Measurements from ENCODE around the gene ZFAND2B.
"Not testable (repeated sequence)": the region's sequence is repeated elsewhere in the genome, so short reads cannot be mapped to it uniquely, and the experiment has no call there.

ZFAND2B gene

GRCh38 chr2:219175928-219176817 is 30.4 kb upstream of the ZFAND2B start:
- no peak for DNase-seq (ENCODE audit: low read depth, low spot score)

DNA sequence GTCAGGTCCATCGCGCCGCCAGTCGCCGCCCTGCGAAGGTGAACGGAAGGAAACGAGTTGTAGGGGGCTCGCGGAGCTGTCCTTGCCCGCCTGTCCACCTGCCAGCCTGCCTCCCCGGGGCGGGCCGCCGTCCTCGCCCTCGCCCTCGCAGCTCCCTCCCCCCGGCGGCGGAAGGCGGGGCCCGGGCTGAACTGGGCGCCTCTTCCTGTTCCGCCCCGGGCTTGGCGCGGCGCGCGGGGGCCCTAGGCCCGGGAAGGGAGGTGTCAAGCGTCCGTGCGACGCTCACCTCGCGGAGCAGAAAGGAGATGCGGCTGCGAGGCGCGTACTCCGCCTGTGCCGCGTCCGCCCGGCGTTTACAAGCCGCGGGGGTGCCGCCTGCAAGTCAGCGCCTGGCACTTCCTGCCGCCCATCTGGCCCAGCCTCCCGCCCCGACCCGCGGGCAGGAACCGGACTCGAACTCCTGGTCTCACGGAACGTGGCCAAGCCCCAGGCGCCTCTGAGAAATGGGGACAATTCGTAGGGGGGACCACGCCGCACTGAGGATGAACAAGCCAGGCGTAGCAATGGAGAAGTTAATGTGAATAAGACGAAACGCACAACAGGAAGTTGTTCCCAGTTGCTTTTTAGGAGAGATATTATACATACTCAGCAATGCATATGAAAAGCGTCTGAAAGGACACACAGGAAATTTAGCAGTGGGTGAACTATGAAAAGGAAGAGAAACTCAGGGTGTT is 29.6 kb upstream of the ZFAND2B start, which contains the start of gene CNPPD1:
TSS of gene CNPPD1 (minus strand) at position 108 of the 734 bp plus-strand sequence. CDS start at position 11, 97 bp downstream.
- no peak for DNase-seq (ENCODE audit: low read depth, low spot score)

DNA sequence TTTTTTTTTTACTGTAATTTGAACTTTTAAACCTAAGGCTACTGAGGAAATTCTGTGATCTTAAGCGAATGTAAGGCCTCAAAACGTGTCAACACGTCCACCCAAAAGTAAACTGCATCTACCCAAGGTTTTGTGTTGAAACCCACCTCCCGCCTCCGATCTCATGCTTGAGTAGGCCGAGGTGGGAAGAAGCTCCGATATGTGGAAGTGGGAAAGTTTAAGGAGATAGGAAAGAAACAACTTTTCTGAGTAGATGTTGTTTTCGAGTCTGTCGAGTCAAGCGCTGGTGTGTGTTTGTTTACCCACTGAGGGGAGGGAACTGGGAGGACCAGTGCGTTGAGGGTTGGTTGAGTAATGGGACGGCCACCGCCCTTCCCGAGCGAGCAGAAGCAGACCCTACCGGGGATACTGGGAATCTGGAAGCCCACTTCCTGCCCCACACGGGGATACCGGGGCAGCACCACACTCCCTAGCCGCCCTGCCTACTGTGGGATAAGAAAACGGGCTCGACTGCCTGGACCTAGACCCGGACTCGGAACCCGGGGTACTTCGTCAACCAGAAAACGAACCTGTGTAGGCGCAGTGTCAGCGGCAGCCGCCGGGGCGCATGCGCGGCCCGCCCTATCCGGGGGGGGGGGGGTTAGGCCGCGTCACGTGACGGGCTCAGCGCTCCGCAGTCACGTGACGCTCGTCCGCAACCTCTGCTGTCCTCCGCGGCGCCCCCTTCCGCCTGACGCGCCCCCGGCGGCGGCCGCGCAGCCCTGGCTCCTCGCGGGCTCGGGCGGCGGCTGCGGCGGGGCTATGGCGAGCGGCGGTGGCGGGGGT is 28.8 kb upstream of the ZFAND2B start, which contains the start of gene RETREG2:
TSS of gene RETREG2 (plus strand) at position 724 of the 825 bp plus-strand sequence. CDS start at position 802, 78 bp downstream.
- DNase-seq (ENCODE audit: low read depth, low spot score) = no peak

DNA sequence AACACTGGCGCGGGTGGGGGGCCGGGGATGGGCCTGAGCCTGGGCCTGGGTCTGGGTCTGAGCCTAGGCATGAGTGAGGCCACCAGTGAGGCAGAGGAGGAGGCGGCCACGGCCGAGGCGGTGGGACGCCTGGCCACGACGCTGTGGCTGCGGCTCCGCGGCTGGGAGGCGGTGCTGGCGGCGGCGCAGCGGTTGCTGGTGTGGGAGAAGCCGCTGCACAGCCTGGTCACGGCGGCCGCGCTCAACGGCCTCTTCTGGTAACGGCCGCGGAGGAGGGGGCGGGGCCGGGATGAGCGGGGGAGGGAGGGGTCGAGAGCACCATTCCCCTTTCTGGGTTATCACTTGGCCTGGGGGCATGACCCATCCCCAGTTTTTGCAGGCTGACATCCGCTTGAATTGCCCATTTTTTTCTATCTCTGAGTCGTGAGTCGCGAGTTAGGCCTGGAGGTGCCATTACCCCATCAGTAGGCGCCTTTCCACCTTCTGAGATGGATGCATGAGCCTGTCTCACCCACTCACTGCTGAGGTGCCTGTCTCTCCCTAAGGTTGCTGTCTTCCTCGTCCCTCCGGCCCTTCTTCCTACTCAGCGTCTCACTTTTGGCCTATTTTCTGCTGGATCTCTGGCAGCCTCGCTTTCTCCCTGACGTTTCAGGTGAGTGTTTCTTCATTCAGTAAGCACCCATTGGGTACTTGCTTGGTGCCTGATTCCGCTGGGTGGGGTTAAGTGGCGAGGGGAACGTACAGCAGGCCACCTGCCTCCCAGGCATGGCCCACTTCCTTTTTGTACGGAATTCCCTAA is 28.0 kb upstream of the ZFAND2B start:
- no peak for DNase-seq (ENCODE audit: low read depth, low spot score)

DNA sequence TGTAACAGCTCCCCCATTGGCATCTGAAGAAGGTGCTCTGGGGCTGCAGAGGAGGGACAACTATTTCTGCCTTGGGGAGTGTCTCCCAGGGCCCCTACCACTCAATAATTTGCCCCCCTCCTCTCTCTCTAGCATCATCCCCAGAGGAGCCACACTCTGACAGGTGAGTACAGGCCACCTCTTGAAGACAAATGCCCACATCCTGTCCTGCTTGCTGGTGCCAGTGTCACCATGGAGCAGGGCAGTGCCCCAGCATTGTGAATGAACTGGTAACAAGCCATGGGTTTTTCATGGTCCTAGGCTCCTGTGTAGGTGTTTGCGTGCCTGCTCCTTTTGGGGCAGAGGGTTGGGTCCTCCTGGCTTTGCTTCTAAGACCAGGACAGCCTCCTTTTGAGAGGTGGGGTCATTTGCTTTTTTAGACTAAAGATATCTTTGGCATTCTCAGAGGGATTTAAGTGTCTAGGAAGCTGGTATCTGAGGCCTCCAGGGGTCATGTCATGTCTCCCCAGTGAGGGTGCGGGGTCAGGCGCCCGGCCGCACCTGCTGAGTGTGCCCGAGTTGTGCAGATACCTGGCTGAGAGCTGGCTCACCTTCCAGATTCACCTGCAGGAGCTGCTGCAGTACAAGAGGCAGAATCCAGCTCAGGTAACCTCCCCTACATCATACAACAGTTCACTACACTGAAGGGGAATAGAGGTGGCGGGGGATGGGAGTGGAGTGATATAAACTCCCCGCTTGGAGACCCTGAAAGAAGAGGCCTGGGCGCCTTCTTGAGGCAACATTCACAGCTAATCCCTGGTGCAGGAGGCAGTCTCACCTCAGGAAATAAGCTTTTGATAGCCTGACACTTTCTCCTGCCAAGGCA is 26.7 kb upstream of the ZFAND2B start:
- no peak for DNase-seq (ENCODE audit: low read depth, low spot score)

- DNase-seq (ENCODE audit: low read depth, low spot score) = no peak
Measured at GRCh38 chr2:219180961-219181360, 25.6 kb upstream of the ZFAND2B start.

- no peak for DNase-seq (ENCODE audit: low read depth, low spot score)
Measured at GRCh38 chr2:219181531-219181930, 25.1 kb upstream of the ZFAND2B start.

DNA sequence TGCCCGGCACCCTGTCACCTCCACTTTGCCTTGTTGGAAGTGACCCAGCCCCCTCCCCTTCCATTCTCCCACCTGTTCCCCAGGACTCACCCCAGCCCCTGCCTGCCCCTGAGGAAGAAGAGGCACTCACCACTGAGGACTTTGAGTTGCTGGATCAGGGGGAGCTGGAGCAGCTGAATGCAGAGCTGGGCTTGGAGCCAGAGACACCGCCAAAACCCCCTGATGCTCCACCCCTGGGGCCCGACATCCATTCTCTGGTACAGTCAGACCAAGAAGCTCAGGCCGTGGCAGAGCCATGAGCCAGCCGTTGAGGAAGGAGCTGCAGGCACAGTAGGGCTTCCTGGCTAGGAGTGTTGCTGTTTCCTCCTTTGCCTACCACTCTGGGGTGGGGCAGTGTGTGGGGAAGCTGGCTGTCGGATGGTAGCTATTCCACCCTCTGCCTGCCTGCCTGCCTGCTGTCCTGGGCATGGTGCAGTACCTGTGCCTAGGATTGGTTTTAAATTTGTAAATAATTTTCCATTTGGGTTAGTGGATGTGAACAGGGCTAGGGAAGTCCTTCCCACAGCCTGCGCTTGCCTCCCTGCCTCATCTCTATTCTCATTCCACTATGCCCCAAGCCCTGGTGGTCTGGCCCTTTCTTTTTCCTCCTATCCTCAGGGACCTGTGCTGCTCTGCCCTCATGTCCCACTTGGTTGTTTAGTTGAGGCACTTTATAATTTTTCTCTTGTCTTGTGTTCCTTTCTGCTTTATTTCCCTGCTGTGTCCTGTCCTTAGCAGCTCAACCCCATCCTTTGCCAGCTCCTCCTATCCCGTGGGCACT is 24.0 kb upstream of the ZFAND2B start:
- DNase-seq (ENCODE audit: low read depth, low spot score) = no peak

- DNase-seq (ENCODE audit: low read depth, low spot score) = no peak
Measured at GRCh38 chr2:219183151-219183772, 23.3 kb upstream of the ZFAND2B start.

GRCh38 chr2:219184121-219184520 is 22.5 kb upstream of the ZFAND2B start:
- no peak for DNase-seq (ENCODE audit: low read depth, low spot score)

- no peak for DNase-seq (ENCODE audit: low read depth, low spot score)
Measured at GRCh38 chr2:219186754-219187456, 19.7 kb upstream of the ZFAND2B start.

GRCh38 chr2:219197388-219197787 is 9.2 kb upstream of the ZFAND2B start:
- DNase-seq (ENCODE audit: low read depth, low spot score) = no peak

GRCh38 chr2:219198974-219199373 is 7.6 kb upstream of the ZFAND2B start:
- DNase-seq (ENCODE audit: low read depth, low spot score) = no peak

DNA sequence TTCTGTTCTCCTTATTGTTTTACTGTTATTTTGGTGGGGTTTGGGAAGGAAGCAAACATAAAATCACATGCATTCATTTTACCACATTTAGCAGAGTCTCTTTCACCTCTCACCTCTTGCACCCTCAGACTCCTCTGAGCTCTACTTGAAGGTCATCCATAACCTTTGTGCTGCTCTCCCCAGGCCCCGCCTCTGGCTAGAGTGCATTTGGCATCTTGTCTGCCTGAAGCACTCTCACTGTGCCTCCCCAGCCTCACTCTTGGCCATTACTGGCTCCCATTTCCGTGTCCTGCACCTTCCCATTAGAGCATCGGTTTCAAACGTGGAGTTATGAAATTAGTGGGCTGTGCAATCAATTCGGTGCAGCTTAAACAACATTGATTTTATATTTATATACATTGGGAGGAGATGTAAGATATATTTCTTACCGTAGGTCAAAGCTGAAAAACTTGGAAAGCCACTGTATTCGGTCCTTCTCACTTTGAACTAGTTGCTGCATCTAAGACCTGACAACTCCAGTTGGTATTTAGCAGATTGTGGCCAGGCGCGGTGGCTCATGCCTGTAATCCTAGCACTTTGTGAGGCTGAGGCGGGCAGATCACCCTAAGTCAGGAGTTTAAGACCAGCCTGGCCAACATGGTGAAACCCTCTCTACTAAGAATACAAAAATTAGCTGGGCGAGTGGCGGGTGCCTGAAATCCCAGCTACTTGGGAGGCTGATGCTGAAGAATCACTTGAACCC is 6.9 kb upstream of the ZFAND2B start:
- no peak for DNase-seq (ENCODE audit: low read depth, low spot score)

- DNase-seq (ENCODE audit: low read depth, low spot score) = not testable (repeated sequence)
Measured at GRCh38 chr2:219200502-219201326, 5.9 kb upstream of the ZFAND2B start.

- not testable (repeated sequence) for DNase-seq (ENCODE audit: low read depth, low spot score)
Measured at GRCh38 chr2:219201331-219201730, 5.3 kb upstream of the ZFAND2B start.
